HG03280 (cell line): ENCODE results near the gene EIF4E1B.

Source experiments
- ATAC-seq: cut with Tn5 transposase; IDR thresholded peaks from one replicate; pipeline ENCODE4 v1.9.1; 2021; ENCODE audit warnings: mild to moderate bottlenecking, moderate library complexity; ENCODE audit not compliant: unreplicated experiment

EIF4E1B gene

DNA sequence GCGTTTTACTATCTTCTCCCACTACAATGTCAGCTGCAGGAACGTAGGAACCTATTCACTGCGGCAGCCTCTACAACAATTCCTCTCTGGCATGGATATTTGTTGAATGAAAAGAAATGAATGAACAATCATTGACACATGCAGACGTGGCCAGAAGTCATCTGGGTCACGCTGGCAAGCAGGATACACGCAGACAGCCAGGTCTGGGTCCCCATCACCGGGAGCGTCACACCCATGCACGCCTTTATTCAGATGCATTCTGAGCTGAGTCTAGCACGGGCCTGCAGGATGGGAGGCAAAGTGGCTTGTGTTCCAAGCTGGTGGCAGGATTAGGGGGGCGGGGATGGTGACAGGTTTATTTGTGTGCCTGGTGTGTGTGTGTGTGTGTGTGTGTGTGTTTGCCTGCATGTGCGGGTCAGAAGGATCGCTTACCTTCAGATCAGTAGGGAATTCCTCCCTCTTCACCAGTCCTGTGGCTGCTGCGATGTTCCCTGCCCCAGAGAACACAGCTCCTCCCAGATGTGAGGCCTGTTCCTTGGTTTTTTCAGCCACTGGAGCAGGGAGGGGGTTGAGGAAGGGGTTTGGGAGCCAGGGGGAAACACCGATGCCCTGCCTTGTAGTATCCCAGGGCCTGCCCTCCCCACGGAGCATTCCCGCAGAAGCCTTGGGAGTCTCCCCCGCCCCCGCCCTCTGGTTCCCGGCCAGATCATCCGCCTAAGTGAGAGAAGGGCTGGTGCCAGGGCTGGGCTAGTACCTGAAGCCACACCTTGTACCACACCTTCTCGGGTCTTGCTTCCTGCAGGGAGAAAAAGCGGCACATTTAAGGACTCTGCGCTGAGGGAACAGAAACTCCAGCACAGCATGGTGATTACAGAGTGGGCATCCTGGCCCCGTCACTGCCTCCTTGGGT, 4.3 kb upstream of the EIF4E1B start:
- ATAC-seq, result no peak

DNA sequence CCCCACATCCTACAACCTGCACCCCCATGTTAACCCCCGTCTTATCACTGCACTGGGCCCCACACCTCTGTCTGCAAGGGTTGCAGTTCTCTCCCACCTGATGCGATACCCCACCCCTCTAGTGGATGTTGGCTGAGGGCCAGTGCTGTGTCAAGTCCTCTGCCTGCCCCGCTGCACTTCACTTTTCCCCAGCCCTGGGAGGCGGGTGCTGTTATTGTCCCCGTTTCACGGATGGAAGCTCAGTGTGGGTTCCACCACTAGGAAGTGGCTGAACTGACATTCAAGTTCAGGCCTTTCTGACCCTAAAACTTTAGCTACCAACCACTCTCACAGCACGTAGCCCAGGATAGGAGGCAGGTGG, 3.6 kb upstream of the EIF4E1B start:
- no peak for ATAC-seq

DNA sequence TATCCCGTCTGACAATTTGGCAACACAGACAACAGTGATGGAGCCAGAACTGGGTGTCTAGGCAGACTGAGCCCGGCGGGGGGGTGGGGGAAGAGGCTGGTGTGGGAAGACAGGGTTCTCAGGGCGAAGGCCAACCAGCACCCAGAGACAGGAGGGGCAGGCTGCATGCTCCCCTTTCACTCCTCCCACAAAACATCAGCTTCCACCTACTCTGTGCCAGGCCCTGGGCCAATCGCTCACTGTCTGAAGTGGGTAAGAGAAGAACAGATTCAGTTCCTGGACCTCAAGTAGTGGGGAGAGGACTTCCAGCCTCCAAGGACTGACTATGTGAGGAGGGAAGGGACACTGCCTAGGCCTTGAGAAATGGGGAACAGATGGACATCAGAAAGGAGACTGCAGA, 2.9 kb upstream of the EIF4E1B start:
- ATAC-seq, result no peak

DNA sequence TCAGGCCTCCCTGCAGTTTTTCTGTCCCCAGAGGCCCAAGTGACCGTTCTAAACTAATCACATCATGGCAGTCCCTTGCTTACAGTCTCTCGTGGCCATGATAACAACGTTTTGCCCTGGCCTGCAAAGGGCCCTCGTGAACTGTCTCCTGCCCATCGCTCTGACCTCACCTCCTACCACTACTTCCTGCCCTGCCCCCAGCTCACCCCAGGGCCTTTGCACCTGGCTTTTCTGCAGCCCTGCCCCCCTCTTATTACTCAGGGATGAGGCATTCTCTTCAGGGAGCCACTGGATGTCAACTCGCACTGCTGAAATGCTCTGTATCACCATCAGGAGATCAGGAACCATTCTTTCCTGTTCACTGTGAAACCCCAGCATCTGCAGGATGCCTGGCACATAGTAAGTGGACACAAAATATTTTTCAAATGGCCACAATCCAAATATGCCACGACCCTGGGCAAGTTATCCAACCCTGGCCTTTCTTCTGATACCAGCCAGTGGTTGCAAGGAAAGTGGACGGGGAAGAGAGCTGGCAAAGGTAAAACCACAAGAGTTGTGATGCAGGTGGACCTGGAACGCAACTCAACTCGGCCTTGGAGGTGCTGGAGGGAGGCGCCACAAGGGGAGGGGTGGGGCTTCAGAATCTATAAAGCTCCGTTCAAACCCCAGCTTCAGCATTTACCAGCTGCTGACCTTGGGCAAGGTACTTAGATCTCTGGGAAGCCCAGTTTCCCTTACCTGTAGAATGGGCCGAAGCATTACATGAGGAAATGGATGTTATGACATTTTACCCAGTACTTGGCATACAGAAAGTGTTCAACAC, 1.9 kb upstream of the EIF4E1B start:
- no peak for ATAC-seq

DNA sequence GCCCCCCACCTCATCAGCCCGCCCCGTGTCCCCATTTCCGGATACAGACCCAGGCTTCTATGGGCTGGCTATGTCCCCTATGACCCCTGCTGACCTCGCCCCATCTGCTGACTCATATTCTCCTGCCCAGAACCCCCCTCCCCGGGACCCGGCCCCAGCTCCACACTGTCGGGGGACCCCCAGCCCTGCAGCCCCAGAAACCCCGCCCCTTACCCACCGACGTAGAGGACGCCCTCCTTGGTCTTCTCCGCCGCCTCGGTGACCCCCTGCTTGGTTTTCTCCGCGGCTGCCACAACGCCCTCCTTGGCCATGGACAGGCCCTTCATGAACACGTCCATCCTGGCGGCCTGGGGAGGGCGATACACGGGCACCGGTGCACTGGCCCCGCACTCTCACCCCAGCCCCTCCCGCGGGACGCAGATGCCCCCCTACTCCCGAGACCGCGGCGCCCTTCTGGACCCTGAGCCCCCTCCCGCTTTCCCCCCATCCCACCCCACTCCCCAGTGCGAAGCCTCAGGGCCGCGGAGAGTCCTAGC, 1.1 kb upstream of the EIF4E1B start:
- no peak for ATAC-seq

DNA sequence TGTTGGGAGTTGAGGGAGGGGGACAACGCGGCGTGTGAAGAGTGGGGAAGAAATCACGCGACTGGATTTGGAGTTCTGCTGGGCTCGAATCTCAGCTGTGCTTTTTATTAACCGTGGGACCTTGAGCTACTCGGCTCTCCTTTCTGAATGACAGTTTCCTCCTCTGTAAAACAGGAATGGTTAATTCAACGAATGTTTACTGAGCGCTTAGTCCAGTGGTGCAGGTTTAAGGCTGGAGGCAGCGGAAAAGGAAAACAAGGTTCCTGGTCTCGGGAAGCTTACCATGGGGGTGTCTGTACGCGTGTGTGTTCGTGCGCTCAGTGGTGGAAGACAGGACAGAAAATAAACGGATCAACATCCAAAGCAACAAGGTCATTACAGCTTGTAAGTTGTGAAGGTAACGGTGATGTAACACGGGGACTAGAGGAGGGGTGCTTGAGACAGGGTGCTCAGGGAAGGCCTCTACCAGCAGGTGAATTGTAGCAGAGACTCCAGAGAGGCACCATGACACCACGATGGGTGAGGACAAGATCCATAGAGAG, 277 bp downstream of the EIF4E1B start:
- ATAC-seq, result no peak

DNA sequence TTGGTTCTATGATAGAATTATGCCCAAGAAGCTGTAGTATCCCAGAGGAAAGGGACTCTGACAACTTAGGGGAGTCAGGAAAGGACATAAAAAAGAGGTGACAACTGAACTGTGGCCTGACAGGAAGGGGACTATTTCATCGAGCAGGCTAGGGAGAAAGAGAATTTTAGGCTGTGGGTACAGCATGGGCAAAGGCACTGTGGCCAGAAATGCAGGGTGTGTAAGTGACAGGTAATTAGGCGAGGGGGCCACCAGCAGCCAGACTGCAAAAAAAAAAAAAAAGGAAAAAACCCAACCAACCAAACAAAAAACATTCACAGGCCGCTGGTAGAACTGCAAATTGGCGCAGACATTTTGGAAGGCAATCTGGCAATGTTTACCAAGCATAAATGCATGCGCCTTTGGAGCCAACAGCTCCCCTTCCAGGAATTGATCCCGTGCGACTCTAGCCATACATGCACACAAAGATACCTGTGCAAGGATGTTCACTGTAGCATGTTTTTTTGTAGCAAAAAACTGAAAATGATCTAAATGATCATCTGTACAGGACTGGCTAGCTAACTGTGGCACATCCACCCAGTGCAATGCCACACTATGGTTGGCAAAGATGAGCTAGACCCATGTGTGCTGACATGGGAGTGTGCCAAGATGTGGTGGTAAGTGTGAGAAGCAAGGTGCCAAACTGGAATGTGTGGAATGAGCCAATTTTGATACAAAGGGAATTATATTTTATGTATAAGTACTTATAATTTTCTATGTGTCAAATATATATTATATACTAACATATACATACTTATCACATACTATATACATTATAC, 1.1 kb downstream of the EIF4E1B start:
- ATAC-seq, result no peak

DNA sequence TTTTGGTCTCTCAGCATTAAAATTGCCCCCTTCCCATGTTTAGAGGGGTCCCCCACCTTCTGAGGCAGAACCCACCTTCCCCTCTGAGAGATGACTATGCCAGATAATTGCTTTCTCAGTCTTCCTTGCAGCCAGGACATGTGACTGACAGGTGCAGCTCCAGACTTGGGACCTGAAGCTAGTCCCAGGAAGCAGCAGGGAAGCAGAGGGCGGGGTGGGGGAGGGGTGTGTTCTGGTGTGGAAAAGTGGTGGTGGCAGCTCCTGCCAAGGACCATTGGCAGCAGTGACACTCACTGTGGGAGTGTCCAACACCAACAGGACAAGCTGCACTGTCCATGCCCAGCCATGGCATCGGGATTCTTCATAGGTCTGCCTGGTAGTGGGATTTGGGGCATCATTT, 2.3 kb downstream of the EIF4E1B start:
- ATAC-seq, result no peak

DNA sequence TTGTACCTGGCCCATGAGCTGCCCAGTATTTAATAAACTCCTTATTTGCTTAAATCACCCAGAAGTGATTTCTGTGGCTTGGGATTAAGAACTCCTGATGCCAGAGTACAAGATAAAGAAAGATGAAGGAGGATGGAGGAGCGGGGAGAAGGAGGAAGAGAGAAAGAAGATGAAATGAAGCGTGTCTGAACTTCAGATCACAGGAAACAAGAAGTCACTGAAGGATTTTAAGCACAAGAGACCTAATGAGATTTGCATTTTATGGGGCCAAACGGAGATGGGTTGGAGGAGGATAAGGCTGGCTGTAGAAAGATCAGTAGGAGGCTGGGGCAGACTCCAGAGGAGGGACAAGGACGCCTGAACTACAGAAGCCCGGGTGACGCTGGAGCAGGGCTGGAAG, 3.1 kb downstream of the EIF4E1B start:
- no peak for ATAC-seq

DNA sequence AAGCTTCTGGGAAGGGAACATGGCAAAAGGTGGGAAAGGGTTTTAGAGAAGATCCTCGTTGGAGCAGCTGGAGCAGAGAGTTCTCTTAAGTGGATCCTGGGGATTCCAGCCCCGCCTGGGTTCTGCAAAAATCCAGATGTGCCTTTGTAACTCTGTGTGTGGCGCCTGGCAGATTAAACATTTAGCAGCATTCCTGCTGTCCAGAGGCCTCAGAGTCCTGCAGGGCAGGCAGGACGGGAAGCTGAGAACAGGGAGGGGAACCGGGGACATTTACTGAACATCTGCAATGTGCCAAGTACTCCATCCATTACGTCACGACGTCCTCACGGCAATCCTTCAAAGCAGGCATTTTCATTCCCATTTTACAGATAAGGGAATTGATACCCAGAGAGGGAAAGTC, 6.0 kb downstream of the EIF4E1B start:
- no peak for ATAC-seq

DNA sequence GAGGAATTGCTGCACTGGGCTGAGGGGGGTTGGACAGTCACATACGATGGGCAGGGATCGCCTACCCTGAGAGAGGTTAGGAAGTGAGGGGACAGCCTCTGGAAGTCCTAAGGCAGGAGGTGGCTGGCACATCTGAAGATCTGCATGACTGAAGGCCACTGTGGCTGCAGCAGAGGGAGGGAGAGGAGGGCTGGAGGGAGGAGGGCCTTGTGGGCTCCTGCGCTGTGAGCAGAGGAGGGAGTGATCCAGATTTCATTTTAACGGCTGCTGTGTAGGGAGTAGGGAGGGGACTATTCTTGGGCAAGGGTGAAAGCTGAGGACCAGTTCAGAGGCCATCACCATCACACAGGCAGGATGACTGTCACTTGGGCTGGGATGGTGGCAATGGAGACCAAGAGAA, 7.1 kb downstream of the EIF4E1B start:
- no peak for ATAC-seq

DNA sequence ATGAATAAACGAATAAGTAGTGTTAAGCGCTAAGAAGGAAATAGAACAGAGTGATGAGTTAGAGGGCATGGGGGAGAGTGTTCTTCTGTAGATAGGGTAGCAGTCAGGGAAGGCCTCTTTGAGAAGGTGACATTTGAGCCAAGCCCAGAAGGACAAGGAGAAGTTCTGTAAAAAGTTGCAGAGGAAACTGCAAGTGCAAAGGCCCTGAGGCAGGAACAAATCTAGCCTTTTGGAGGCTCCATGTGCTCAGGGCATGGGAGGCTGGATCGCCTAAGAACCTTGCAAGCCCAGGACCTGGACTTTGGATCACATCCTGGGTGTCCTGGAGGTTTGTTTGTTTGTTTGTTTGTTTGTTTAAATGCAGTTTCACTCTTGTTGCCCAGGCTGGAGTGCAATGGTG, 8.0 kb downstream of the EIF4E1B start:
- no peak for ATAC-seq

DNA sequence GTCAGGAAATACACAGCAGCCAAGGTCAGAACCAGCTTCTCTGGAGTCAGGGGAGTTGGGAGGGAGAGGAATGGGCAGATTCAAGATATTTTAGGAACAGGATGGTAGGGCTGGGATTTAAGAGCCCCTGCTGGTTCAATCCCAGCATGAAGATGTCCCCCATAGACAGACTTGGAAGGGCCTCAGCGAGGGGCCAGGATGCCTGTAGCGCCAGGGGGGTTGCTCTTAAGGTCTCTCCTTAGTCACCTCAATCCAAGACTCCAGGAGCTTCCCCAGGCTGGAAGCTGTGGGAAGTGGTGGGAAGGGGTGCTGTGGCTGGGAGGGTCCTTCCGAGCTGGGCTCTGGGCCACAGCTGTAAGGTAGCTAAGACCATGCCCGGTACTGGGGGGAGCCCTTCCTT, 8.7 kb downstream of the EIF4E1B start:
- no peak for ATAC-seq

DNA sequence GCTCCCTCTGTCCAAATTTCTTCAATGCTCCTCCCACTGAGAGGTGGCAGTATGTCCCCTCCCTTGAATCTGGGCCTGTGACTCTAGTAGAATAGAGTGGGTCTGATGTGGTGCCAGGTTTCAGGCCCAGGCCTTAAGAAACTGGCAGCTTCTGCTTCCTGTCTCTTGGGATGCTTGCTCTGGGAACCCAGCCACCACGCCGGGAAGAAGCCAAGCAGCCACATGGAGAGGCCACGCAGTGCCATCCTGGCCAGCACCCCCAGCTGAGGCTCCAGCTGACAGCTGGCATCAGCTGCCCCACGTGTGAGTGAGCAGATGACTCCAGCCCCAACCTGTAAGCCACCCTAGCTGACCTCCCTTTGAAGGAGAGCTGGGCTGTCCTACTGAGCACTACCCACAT, 9.5 kb downstream of the EIF4E1B start:
- no peak for ATAC-seq

DNA sequence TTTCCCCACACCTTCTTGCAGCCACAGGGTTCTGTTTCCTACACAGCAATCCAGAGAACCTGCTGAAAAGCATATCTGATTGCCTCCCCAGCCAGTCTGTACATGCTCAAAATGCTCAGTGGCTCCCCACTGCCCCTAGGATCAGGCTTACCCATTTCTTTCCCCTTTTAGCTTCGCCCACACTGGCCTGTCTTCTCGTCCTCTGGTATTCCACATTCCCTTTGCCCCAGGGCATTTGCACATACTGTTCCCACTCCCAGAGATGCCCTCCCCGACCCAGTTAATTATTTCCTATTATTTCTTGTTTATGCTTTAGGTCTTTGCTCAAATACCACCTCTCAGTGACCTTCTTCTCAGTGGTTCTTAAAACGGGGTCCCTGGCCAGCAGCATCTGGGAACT, 10.1 kb downstream of the EIF4E1B start:
- no peak for ATAC-seq

DNA sequence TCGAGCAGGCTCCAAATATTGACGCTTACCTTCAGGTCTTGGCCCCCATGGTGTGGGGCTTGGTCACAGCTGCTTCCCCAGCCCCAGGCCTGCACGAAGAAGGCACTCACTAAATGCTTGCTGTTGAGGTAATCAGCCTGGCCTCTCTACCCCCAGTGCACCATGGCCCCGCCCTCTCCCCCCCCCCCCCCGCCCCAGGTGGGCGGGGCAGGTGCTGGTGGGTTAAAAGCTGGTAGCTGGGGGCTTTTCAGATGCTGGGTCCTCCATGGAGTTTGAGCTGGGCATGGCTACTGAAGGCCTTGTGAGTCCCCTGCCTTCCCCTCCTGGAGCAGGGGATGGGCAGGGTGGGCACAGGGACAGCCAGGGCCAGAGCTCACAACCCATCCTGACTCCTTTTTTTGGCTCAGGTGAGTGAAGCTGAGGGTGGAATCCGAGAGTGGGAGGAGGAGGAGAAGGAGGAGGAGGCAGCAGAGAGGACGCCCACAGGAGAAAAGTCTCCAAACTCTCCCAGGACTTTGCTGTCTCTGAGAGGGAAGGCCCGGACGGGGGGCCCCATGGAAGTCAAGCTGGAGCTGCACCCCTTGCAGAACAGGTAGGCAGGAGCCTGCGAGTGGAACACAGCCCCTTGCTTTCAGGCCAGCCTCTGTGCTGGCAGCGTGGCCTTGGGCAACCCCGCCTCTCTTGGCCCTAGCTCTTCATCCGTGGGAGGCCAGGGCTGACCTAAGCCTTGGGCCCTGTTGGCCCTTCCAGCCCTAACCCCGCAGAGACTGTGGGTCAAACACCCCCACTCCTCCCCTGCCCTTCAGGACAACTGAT, 12.4 kb downstream of the EIF4E1B start:
- no peak for ATAC-seq

DNA sequence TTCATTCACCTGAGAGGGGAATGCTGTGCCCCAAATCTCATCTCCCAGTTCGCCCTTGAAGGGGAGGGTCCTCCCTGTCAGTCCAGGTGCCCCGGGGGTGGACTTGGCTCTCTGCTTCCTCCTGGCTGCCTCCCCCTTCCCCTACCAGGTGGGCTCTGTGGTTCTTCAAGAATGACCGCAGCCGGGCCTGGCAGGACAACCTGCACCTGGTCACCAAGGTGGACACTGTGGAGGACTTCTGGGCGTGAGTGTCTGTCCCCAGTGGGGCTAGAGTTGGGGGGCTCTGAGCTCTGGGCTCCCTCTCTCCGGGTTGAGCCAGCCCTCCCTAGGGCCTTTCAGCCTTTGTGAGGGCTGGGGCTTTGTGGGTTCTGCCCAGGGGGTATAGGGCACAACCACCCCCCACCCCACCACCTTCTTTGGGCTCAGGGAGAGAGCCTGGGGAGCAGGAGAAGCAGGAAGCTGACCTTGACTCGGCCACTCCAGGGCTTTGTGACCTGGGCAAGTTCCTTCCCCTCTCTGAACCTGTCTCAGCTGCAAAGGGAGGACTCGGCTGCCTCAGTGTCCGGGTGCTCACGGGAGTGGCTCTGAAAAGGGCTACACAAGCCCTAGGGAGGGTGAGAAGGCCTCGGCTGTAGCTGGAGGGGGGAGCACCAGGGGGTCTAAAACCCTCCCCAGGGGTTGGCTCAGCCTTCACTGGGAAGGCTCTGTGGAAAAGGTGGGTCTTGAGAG, 13.2 kb downstream of the EIF4E1B start:
- ATAC-seq, result no peak

DNA sequence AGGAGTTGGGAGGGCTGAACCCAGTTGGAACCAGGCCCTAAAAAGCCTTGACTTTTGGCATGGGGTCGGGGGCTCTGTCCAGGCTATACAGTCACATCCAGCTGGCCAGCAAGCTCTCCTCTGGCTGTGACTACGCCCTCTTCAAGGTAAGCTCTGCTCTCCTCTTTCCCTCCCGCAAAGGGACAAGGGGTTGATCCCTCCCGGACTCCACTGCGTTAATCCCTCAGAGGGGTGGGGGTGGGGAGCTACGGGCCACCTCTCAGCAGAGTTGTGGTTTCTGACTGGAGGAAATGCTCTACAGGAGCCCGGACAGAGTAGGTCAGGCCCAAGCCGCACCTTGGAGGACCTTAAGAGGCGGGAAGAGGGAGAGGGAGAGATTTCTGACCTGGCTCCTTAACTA, 13.8 kb downstream of the EIF4E1B start:
- ATAC-seq, result no peak
